ENCODE measurements around the gene CHN2. TPM values are rescaled to one million over a fixed set of nuclear protein-coding genes. Genes with fewer than 3 reads are reported as not detected.

CHN2 gene
- polyA plus RNA-seq, 1 of the 3 experiments (the other 2 are of a cell fraction) = 0.02 TPM

DNA sequence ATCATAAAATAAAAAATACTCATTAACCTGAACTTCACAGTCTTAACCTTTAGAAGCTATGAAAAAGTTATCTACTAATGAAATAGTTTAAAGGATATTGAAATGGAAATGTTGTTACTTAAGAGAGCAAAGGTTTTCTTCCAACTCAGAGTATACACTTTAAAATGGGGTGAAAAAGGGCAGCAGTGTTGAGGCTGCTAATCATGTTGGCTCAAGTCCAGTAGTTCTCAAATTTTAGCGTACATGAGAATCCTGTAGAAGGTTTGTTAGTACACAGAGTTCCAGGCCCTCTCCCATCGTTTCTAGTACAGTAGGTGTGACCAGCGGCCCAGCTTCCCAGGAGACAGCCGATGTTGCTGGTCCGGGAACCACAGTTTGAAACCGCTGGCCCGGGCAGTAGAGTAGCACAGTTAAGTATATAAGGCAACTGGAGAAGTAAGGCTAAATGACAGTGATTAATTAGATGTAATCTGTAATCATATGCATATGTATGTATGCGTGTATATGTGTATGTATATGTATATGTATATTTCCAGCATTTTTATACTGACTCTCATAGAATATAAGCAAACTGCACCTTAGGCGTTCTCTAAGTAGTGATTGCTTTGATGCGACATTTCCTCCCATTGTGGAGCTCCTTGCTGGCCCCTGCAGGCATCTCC, 221.8 kb downstream of the CHN2 start:
- H3K9ac ChIP-seq = no peak overlapping the region
- POLR2A ChIA-PET = no interaction called here
- 71% methylated on average over 10 of the region's 10 CpGs for WGBS (ENCODE audit: low lambda C conversion rate)

DNA sequence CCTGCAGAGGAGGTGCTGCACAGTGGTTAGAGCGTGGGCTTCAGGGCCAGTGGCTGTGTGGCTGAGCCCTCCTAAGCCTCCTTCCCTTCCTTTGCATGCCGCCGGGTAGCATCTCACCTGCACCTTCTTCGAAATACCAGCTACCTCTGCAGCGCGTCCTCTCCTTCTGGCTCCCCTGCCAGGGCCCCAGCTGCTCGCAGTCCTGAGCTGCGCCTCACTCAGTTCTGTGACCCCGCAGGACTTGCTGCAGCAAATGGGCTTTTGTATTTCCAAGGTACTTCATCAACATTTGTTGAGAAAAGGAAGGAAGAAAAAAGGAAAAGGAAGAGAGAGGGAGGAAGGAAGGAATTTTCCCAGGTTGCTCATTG, 222.3 kb downstream of the CHN2 start:
- 85% methylated on average over 9 of the region's 9 CpGs for WGBS (ENCODE audit: low lambda C conversion rate)
- H3K9me3 ChIP-seq = no peaks in the 10 kb centered on the region
- H4K20me1 ChIP-seq (ENCODE audit: insufficient read depth) = no peaks in the 10 kb centered on the region
- no peak overlapping the region for H3K4me2 ChIP-seq
- H3K79me2 ChIP-seq (ENCODE audit: insufficient read depth) = no peaks in the 10 kb centered on the region
- no peak overlapping the region for H3K9ac ChIP-seq
- H3K27ac ChIP-seq (ENCODE audit: low read depth in 2 of 2, low read length in 1 of 2) = no peak overlapping the region
- H3K36me3 ChIP-seq (replicated peaks in 1 of 2; ENCODE audit: control insufficient read depth in 1 of 2, insufficient read depth in 2 of 2, low read length in 1 of 2) = no peaks in the 10 kb centered on the region
- no peaks in the 10 kb centered on the region for H3K4me1 ChIP-seq (ENCODE audit: control insufficient read depth in 1 of 2, insufficient read depth in 2 of 2, low read depth in 1 of 2, low read length in 1 of 2)
- no peaks in the 10 kb centered on the region for H3K9me2 ChIP-seq
- no peak overlapping the region for H3K4me3 ChIP-seq (ENCODE audit: low read depth in 2 of 2, low read length in 1 of 2)
- ChIA-PET POLR2A (no interaction called here), CTCF (interaction anchor here (1.3 to 6.7 kb wide), 7 partner anchors 8 to 495 kb away, joined by 3 to 67 read pairs (median 16); no protein-coding TSS in a partner anchor)
- H3F3A ChIP-seq (replicated peaks; ENCODE audit: insufficient read depth) = no peaks in the 10 kb centered on the region
- no peaks in the 10 kb centered on the region for H3K27me3 ChIP-seq (ENCODE audit: insufficient read depth)
- no peak overlapping the region for H2AFZ ChIP-seq (ENCODE audit: low read depth)
- DNase-seq = no peak
- TF ChIP-seq RFX5 (IDR thresholded peaks at IDR 0.05; ENCODE audit: low read length) (no peak), NRF1 (IDR thresholded peaks at IDR 0.05; ENCODE audit: low read depth, low read length) (no peak), TEAD4 (IDR thresholded peaks at IDR 0.05; ENCODE audit: borderline replicate concordance, insufficient read depth) (no peak), MXI1 (IDR thresholded peaks at IDR 0.05; ENCODE audit: low read depth, low read length) (no peak), SIN3A (IDR thresholded peaks at IDR 0.05; ENCODE audit: borderline replicate concordance, low read depth, low read length) (no peak), JUND (IDR thresholded peaks at IDR 0.05) (no peak), FOSL2 (IDR thresholded peaks at IDR 0.05; ENCODE audit: borderline replicate concordance, low read depth) (no peak)
- TF ChIP-seq, protein P1, sequence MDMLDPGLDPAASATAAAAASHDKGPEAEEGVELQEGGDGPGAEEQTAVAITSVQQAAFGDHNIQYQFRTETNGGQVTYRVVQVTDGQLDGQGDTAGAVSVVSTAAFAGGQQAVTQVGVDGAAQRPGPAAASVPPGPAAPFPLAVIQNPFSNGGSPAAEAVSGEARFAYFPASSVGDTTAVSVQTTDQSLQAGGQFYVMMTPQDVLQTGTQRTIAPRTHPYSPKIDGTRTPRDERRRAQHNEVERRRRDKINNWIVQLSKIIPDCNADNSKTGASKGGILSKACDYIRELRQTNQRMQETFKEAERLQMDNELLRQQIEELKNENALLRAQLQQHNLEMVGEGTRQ (IDR thresholded peaks at IDR 0.05; ENCODE audit: borderline replicate concordance, low read depth, low read length) = no peak
- TF ChIP-seq, protein P2, sequence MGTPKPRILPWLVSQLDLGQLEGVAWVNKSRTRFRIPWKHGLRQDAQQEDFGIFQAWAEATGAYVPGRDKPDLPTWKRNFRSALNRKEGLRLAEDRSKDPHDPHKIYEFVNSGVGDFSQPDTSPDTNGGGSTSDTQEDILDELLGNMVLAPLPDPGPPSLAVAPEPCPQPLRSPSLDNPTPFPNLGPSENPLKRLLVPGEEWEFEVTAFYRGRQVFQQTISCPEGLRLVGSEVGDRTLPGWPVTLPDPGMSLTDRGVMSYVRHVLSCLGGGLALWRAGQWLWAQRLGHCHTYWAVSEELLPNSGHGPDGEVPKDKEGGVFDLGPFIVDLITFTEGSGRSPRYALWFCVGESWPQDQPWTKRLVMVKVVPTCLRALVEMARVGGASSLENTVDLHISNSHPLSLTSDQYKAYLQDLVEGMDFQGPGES (IDR thresholded peaks at IDR 0.05; ENCODE audit: low read depth, low read length) = no peak
- TF ChIP-seq, protein P3, sequence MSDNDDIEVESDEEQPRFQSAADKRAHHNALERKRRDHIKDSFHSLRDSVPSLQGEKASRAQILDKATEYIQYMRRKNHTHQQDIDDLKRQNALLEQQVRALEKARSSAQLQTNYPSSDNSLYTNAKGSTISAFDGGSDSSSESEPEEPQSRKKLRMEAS (IDR thresholded peaks at IDR 0.05; ENCODE audit: low read depth) = no peak

More for the DNA sequence above, 221.8 kb downstream of the CHN2 start:
- H3F3A ChIP-seq (replicated peaks; ENCODE audit: insufficient read depth) = no peaks in the 10 kb centered on the region
- H3K9me3 ChIP-seq = no peaks in the 10 kb centered on the region
- no peak overlapping the region for H2AFZ ChIP-seq (ENCODE audit: low read depth)
- H3K9me2 ChIP-seq = no peaks in the 10 kb centered on the region
- H3K4me3 ChIP-seq (ENCODE audit: low read depth in 2 of 2, low read length in 1 of 2) = no peak overlapping the region
- H3K27ac ChIP-seq (ENCODE audit: low read depth in 2 of 2, low read length in 1 of 2) = no peak overlapping the region
- H4K20me1 ChIP-seq (ENCODE audit: insufficient read depth) = no peaks in the 10 kb centered on the region
- no peaks in the 10 kb centered on the region for H3K36me3 ChIP-seq (replicated peaks in 1 of 2; ENCODE audit: control insufficient read depth in 1 of 2, insufficient read depth in 2 of 2, low read length in 1 of 2)
- CTCF ChIA-PET = interaction anchor here (0.8 to 6.7 kb wide), 7 partner anchors 9 to 494 kb away, joined by 3 to 67 read pairs (median 7); no protein-coding TSS in a partner anchor
- TF ChIP-seq, protein P4, sequence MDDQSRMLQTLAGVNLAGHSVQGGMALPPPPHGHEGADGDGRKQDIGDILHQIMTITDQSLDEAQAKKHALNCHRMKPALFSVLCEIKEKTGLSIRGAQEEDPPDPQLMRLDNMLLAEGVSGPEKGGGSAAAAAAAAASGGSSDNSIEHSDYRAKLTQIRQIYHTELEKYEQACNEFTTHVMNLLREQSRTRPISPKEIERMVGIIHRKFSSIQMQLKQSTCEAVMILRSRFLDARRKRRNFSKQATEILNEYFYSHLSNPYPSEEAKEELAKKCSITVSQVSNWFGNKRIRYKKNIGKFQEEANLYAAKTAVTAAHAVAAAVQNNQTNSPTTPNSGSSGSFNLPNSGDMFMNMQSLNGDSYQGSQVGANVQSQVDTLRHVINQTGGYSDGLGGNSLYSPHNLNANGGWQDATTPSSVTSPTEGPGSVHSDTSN (IDR thresholded peaks at IDR 0.05) = no peak
- no peak for TF ChIP-seq TEAD4 (IDR thresholded peaks at IDR 0.05; ENCODE audit: borderline replicate concordance, insufficient read depth)
- TF ChIP-seq GABPA (IDR thresholded peaks at IDR 0.05; ENCODE audit: low read depth) = no peak
- TF ChIP-seq RAD21 (IDR thresholded peaks at IDR 0.05; ENCODE audit: low read length) = no peak
- TF ChIP-seq, protein P5, sequence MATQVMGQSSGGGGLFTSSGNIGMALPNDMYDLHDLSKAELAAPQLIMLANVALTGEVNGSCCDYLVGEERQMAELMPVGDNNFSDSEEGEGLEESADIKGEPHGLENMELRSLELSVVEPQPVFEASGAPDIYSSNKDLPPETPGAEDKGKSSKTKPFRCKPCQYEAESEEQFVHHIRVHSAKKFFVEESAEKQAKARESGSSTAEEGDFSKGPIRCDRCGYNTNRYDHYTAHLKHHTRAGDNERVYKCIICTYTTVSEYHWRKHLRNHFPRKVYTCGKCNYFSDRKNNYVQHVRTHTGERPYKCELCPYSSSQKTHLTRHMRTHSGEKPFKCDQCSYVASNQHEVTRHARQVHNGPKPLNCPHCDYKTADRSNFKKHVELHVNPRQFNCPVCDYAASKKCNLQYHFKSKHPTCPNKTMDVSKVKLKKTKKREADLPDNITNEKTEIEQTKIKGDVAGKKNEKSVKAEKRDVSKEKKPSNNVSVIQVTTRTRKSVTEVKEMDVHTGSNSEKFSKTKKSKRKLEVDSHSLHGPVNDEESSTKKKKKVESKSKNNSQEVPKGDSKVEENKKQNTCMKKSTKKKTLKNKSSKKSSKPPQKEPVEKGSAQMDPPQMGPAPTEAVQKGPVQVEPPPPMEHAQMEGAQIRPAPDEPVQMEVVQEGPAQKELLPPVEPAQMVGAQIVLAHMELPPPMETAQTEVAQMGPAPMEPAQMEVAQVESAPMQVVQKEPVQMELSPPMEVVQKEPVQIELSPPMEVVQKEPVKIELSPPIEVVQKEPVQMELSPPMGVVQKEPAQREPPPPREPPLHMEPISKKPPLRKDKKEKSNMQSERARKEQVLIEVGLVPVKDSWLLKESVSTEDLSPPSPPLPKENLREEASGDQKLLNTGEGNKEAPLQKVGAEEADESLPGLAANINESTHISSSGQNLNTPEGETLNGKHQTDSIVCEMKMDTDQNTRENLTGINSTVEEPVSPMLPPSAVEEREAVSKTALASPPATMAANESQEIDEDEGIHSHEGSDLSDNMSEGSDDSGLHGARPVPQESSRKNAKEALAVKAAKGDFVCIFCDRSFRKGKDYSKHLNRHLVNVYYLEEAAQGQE (IDR thresholded peaks at IDR 0.05; ENCODE audit: low read depth, low read length) = no peak
- TF ChIP-seq GATA2 (CRISPR knock-in tag; IDR thresholded peaks at IDR 0.05) = no peak
- no peak for TF ChIP-seq ELF1 (IDR thresholded peaks at IDR 0.05)
- no peak for TF ChIP-seq RCOR1 (IDR thresholded peaks at IDR 0.05; ENCODE audit: low read length)
- TF ChIP-seq SMC3 (IDR thresholded peaks at IDR 0.05; ENCODE audit: low read depth, low read length) = no peak
- TF ChIP-seq POLR2AphosphoS5 (IDR thresholded peaks at IDR 0.05; ENCODE audit: low read depth, low read length) = no peak
- TF ChIP-seq FOXM1 (IDR thresholded peaks at IDR 0.05; ENCODE audit: low read depth) = no peak
- TF ChIP-seq TAF1 (IDR thresholded peaks at IDR 0.05; ENCODE audit: borderline replicate concordance, low read depth, low read length) = no peak
- TF ChIP-seq SIN3A (IDR thresholded peaks at IDR 0.05; ENCODE audit: borderline replicate concordance, low read depth, low read length) = no peak
- TF ChIP-seq MEF2A (IDR thresholded peaks at IDR 0.05; ENCODE audit: borderline replicate concordance, low read depth) = no peak
- TF ChIP-seq YY1 (IDR thresholded peaks at IDR 0.05; ENCODE audit: low read depth) = no peak
- TF ChIP-seq TCF12 (IDR thresholded peaks at IDR 0.05) = no peak
- TF ChIP-seq NRF1 (IDR thresholded peaks at IDR 0.05; ENCODE audit: low read depth, low read length) = no peak
- TF ChIP-seq NFIC (IDR thresholded peaks at IDR 0.05; ENCODE audit: borderline replicate concordance) = no peak
- H3K79me2 ChIP-seq (ENCODE audit: insufficient read depth) = no peaks in the 10 kb centered on the region
- no peak for DNase-seq
- H3K4me1 ChIP-seq (ENCODE audit: control insufficient read depth in 1 of 2, insufficient read depth in 2 of 2, low read depth in 1 of 2, low read length in 1 of 2) = no peaks in the 10 kb centered on the region
- H3K27me3 ChIP-seq (ENCODE audit: insufficient read depth) = no peaks in the 10 kb centered on the region
- no peak overlapping the region for H3K4me2 ChIP-seq
